Gastrocnemius medialis (tissue), 4 donors: ENCODE data around the gene AHCYL1. TPM values are rescaled to one million over a fixed set of nuclear protein-coding genes. Genes with fewer than 3 reads are reported as not detected.

ENCODE experiments used
- ATAC-seq, 2 donors: fragments of 150-250 bp; one replicate each; pipeline ENCODE4 v1.9.1; 2016
- DNase-seq, 2 donors: peaks; one replicate each; pipeline ENCODE4 v3.0.0-alpha.2; 2019
- H3K27ac ChIP-seq, 4 donors: fragments of 200-600 bp; sonication (generic); 1 replicate in 1 of 4; 2 replicates in 3 of 4; pipeline ENCODE4 v1.5.1; 2016 to 2018; ENCODE audit warnings: mild to moderate bottlenecking in 2 of 4, moderate library complexity in 1 of 4
- H3K27me3 ChIP-seq, 3 donors: fragments of 200-600 bp; sonication (generic) in 2 of 3; 1 replicate in 1 of 3; 2 replicates in 2 of 3; pipeline versions ENCODE4 v1.5.1 to v1.6.0; 2016 to 2019; ENCODE audit warnings: mild to moderate bottlenecking in 1 of 3, moderate library complexity in 1 of 3
- H3K36me3 ChIP-seq, 2 donors: fragments of 200-600 bp; sonication (generic) in 1 of 2; one replicate each; pipeline ENCODE4 v1.5.1; 2017 to 2018
- H3K4me1 ChIP-seq, 2 donors: fragments of 200-600 bp; sonication (generic) in 1 of 2; one replicate each; pipeline ENCODE4 v1.5.1; 2016 to 2017; ENCODE audit warnings: mild to moderate bottlenecking in 2 of 2
- H3K4me3 ChIP-seq, 4 donors: fragments of 200-600 bp; sonication (generic) in 3 of 4; 1 replicate in 1 of 4; 2 replicates in 3 of 4; pipeline ENCODE4 v1.5.1; 2016 to 2019; ENCODE audit warnings: mild to moderate bottlenecking in 2 of 4
- H3K9me3 ChIP-seq, 3 donors: fragments of 200-600 bp; sonication (generic) in 2 of 3; 1 replicate in 1 of 3; 2 replicates in 2 of 3; pipeline ENCODE4 v1.5.1; 2016 to 2019
- CTCF ChIP-seq, 5 experiments: fragments of 450-650 bp in 3 of 5; fragments of 200-600 bp in 2 of 5; sonication (generic) in 2 of 5; IDR thresholded peaks in 4 of 5; conservative IDR thresholded peaks in 1 of 5; 1 replicate in 4 of 5; 2 replicates in 1 of 5; pipeline ENCODE4 v1.5.1; 2016 to 2019; ENCODE audit warnings: antibody characterized with exemption in 5 of 5, mild to moderate bottlenecking in 3 of 5, moderate library complexity in 3 of 5
- POLR2A ChIP-seq, 2 donors: fragments of 450-650 bp; IDR thresholded peaks; one replicate each; pipeline ENCODE4 v1.6.1; 2017; ENCODE audit warnings: antibody characterized with exemption in 2 of 2, mild to moderate bottlenecking in 2 of 2, moderate library complexity in 2 of 2
- in situ Hi-C, 4 donors: fragments of 200-750 bp; cut with MboI; loops; one replicate each; pipeline versions ENCODE4 v1.15.0 to v1.8.0; 2017; ENCODE audit warnings: low sequenced_read_pairs in 4 of 4
- intact Hi-C: fragments of 100-400 bp; cut with DNase I; formaldehyde crosslinking; loops from one replicate; pipeline ENCODE4 v1.15.1; 2023; ENCODE audit warnings: low total_unique reads
- total RNA-seq, 4 donors: library from RNA; depleted of rRNA; stranded (reverse); fragments of >200 nt; gene quantifications; one replicate each; pipeline versions ENCODE4 v1.1.0 to v1.2.3, GENCODE V29; 2016

AHCYL1 gene
- total RNA-seq, 4 donors from 2014 or later: 42.3 to 109 (median 69.6) TPM

DNA sequence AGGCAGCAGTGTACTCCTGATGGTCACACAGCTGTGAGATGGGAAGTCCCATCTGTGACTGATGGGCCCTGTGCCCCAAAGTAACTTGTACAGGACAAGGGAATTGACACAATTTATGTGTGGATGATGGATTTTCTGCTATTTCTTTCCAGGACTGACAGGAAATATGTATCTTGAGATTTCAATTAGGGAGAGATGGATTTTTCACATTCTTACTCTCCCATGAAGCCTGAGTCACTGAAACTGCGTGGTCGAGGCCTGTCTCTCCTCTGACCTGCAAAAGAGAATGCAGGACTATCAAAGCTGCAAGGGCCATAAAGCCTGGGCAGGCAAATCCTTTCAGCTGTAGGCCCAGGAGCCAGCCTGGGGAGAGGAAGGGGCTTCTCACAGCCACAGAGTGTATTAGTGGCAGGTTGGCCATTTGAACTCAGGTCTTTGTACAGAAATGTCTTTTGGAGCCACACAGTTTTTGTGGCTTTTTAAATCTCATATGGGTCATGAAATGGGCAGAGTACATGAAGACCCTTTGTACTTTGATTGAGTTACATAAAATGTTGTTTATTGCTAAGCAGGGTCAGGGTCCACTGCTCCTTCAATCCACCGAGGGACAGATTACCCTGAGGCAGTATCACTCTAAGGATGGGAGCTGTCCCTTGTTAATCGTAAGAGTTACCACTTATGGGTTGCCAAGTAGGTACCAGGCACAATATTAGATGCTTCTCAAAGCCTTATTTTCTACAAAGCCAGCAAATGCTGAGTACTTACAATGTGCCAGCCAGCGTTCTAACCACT is 71.1 kb downstream of the AHCYL1 start:
- TF ChIP-seq CTCF (IDR thresholded peaks at IDR 0.05 in 4 of 5, conservative IDR thresholded peaks at IDR 0.05 in 1 of 5) (no peak), POLR2A (IDR thresholded peaks at IDR 0.05) (no peak)
- H3K4me1 ChIP-seq: peaks cover 0 to 4% of the 10 kb centered on the region in 2 donors
- H3K4me3 ChIP-seq: no peak overlapping the region
- DNase-seq (no peak), ATAC-seq (no peak)
- no peaks in the 10 kb centered on the region for H3K9me3 ChIP-seq
- no peaks in the 10 kb centered on the region for H3K27me3 ChIP-seq
- intact Hi-C loops (no loop called here), in situ Hi-C loops (loop anchor here in 2 of 4 donors (10.0 kb wide), 1 partner anchor 49 kb away; no protein-coding TSS in a partner anchor)
- no peak overlapping the region for H3K27ac ChIP-seq
- peaks cover 0 to 66% of the 10 kb centered on the region in 2 donors for H3K36me3 ChIP-seq

DNA sequence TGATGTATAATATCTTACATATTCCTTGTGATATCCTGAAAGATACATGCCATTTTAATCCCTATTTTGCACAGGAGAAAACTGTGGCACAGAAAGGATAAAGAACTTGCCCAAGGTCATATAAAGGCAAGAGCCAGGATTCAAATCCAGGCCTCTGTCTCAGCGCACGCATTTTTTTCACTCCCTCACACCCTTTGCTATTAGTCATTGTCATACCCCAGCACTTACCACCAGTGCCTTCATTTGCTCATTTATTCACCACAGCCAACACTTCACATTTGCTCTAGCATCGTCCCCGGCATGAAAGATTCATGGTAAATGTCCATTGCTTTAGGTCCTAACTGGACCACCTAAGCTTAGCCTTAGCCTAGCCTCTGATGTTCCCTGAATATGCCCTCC is 71.7 kb downstream of the AHCYL1 start:
- DNase-seq (no peak), ATAC-seq (no peak)
- in situ Hi-C loops: loop anchor here in 2 of 4 donors (10.0 kb wide), 1 partner anchor 49 kb away; no protein-coding TSS in a partner anchor
- Histone ChIP-seq H3K27me3 (no peaks in the 10 kb centered on the region), H3K4me3 (no peak overlapping the region), H3K36me3 (peaks cover 0 to 60% of the 10 kb centered on the region in 2 donors), H3K27ac (no peak overlapping the region), H3K4me1 (peaks cover 0 to 4% of the 10 kb centered on the region in 2 donors), H3K9me3 (no peaks in the 10 kb centered on the region)
- intact Hi-C loops: no loop called here
- TF ChIP-seq POLR2A (IDR thresholded peaks at IDR 0.05): no peak
- no peak for TF ChIP-seq CTCF (IDR thresholded peaks at IDR 0.05 in 4 of 5, conservative IDR thresholded peaks at IDR 0.05 in 1 of 5)

DNA sequence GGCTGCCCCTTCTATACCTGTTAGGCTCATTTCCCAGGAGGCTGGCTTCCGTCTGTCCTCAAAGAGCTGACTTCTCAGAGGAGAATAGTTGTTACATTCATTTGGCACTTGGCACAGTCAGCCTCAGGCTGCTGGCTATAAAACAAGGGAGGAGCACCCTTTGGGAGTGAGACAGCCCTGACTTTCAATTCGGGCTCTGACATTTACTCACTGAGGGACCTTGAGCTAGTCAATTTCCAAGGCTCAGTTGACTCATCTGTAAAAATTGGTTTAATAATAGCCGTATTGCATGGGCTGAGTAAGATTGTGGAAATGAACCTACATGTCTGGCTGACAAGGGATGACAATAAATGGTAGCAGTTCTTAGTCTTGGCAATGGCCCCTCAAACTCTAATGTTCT is 72.2 kb downstream of the AHCYL1 start:
- DNase-seq (no peak), ATAC-seq (no peak)
- intact Hi-C loops: no loop called here
- no peak overlapping the region for H3K27ac ChIP-seq
- in situ Hi-C loops: loop anchor here in 2 of 4 donors (10.0 kb wide), 1 partner anchor 48 kb away; no protein-coding TSS in a partner anchor
- H3K4me3 ChIP-seq: no peak overlapping the region
- no peaks in the 10 kb centered on the region for H3K9me3 ChIP-seq
- peaks cover 0 to 4% of the 10 kb centered on the region in 2 donors for H3K4me1 ChIP-seq
- H3K27me3 ChIP-seq: no peaks in the 10 kb centered on the region
- H3K36me3 ChIP-seq: peaks cover 0 to 55% of the 10 kb centered on the region in 2 donors
- no peak for TF ChIP-seq POLR2A (IDR thresholded peaks at IDR 0.05)
- TF ChIP-seq CTCF (IDR thresholded peaks at IDR 0.05 in 4 of 5, conservative IDR thresholded peaks at IDR 0.05 in 1 of 5): no peak

DNA sequence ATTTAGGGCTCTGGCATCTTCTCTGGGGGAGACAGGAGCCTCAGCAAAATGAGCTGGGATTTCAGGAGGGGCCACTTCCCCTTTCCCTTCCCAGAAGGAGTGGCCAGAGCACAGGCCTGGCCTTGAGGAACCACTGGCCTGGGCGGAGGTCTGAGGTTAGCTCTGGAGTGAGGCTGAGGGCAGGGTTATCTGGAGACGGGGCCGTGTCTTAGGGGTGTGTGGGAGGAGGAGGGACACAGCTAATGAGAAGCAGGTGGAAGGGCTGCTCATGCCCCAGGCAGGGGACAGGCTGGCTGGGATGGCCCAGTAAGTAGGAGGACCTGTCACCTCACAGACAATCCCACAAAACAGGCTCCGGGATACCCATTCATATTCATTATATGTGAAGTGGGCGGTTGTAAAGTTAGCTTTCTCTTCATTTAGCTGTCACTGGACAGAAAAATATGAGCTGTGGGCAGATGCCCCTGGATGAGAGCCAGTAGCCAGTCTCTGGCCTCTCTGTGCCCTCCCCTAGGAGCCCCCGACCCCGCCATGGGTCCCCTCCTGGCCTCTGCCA is 73.5 kb downstream of the AHCYL1 start:
- Histone ChIP-seq H3K36me3 (peaks cover 0 to 42% of the 10 kb centered on the region in 2 donors), H3K4me1 (peaks cover 0 to 4% of the 10 kb centered on the region in 2 donors), H3K27ac (no peak overlapping the region), H3K4me3 (no peak overlapping the region), H3K27me3 (no peaks in the 10 kb centered on the region), H3K9me3 (no peaks in the 10 kb centered on the region)
- intact Hi-C loops: no loop called here
- no peak for TF ChIP-seq POLR2A (IDR thresholded peaks at IDR 0.05)
- TF ChIP-seq CTCF (IDR thresholded peaks at IDR 0.05 in 4 of 5, conservative IDR thresholded peaks at IDR 0.05 in 1 of 5): no peak
- no peak for ATAC-seq
- in situ Hi-C loops: loop anchor here in 2 of 4 donors (10.0 kb wide), 1 partner anchor 47 kb away; no protein-coding TSS in a partner anchor
- no peak for DNase-seq
